Measurements from ENCODE around the gene POC1A.
"Not testable (repeated sequence)": the region's sequence is repeated elsewhere in the genome, so short reads cannot be mapped to it uniquely, and the experiment has no call there.

The POC1A gene

GRCh38 chr3:52044869-52045619 lies 109.2 kb downstream of the POC1A start:
- DNase-seq = no peak

GRCh38 chr3:52043750-52044149 lies 110.5 kb downstream of the POC1A start:
- DNase-seq = no peak

GRCh38 chr3:52043039-52043438 lies 111.2 kb downstream of the POC1A start:
- DNase-seq = not testable (repeated sequence)

- no peak for DNase-seq
Observed at GRCh38 chr3:52041118-52041731, 113.0 kb downstream of the POC1A start.

- DNase-seq = no peak
Observed at GRCh38 chr3:52040600-52040999, 113.6 kb downstream of the POC1A start.

GRCh38 chr3:52039846-52040245 lies 114.4 kb downstream of the POC1A start:
- no peak for DNase-seq

DNA sequence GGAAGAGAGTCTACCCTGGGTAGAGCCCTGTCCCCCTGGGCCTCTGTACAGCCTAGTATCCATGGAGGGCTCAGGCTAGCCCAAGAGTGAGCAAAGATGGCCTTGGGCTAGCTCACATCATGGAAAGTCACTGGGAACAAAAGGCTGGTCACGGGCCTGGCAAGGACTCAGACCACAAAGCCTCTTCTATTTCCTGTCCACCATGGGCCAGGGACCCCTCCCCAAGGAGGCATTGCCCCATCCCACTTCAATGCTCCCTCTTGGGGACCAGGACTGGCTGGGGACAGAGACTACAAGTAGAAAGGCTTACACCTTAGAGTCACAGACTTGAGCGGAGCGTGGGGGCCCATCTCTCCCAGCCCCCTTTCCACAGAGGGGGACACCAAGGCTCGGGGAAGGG lies 114.8 kb downstream of the POC1A start:
- DNase-seq = no peak

DNA sequence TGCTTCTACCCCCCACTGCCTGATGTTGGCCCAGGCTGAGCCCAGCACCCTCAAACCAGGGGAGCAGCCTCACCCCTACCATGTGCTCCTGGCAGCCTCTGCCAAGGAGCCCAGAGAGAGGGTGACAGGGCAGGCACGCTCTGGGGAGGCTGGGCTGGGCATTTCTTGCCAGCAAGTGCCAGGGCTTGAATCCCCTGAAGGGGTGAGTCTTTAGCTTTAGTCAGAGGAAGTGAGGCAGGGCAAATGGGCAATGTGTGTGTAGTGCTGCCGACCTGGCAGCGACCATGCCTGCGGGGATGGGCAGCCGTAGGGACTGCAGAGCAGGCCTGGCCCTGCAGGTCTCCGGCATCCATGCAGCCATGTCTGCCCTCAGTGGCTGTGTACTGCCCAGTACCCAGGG lies 116.0 kb downstream of the POC1A start:
- DNase-seq = no peak

DNA sequence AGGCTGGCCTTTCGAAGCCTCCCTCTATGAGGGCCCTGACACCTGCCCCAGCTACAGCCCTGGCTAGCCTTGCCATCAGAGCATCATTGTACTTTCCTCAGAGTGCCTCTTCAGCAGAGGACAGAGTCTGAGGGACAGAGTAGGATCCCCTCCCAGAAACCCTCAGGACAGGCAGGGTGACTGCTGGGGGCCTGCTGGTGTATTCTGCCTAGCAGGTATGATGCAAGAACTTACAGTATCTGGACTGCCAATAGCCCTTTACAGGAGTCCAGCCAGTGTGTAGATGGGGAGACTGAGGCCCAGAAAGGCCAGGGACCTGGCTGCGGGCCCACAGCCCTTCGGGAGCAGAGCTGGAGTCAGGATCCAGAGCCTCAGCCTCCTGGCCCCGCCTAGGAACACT lies 116.9 kb downstream of the POC1A start:
- DNase-seq = no peak

DNA sequence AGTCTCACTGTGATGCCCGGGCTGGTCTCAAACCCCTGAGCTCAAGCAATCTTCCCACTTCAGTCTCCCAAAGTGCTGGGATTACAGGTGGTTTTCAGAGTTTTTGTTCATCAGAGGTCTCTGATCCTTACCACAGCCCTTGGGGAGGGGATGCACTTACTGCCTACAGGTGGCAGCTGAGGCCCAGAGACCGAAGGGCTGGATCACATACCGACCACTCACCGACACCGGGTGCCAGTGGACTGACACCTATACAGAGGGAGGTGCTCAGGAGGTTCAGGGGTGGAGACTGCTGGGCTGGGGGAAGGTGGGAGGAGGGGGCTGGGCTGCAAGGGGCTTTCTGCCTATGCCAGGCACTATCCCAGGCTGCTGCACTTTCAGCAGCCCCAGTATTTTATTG lies 117.4 kb downstream of the POC1A start:
- peak; percentile 31 to 35 for DNase-seq

DNA sequence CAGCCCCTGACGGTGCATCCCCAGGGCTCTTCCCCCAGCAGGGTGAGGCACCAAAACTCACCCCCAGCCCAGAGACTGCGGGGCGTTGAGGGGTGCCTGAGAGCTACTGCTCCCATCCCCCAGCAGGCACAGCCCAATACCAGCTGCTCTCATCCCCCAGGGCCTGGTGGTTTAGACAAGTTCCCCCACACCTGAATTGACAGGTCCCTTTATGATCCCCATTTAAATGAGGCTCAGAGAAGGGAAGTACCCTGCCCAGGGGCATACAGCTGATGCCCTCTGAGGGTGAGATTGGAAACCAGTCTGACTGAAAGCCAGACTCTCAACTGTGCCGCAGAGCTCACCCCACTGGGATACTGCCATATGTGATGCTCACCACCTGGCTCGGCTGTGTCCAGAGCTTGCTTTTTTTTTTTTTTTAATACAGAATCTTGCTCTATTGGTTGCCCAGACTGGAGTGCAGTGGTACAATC lies 118.0 kb downstream of the POC1A start:
- no peak for DNase-seq

GRCh38 chr3:52034651-52035050 lies 119.6 kb downstream of the POC1A start:
- DNase-seq = no peak

DNA sequence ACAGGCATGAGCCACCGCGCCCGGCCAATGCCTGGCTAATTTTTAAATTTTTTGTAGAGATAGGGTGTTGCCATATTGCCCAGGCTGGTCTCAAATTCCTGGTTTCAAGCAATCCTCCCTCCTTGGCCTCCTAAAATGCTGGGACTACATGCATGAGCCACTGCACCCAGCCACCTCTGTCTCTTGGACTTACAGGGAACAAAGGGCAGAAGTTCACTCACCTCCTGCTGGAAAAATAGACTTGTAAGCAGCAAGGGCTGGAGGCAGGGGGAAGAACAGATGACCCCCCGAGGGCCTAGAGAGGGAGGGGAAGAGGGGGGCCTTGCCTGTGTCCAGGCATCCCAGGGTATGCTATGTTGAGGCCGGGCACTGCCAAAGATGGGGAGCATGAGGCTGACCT lies 120.0 kb downstream of the POC1A start:
- DNase-seq = no peak

DNA sequence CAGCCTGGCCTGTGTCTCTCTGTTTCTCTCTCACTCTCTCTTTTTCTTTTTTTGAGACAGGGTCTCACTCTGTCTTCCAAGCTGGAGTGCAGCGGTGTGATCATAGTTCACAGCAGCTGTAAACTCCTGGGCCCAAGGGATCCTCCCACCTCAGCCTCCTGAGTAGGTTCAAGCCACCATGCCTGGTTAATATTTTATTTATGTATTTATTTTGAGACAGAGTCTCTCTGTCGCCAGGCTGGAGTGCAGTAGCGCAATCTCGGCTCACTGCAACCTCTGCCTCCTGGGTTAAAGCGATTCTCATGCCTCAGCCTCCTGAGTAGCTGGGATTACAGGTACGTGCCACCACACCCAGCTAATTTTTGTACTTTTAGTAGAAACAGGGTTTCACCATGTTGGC lies 120.5 kb downstream of the POC1A start:
- DNase-seq = not testable (repeated sequence)

DNA sequence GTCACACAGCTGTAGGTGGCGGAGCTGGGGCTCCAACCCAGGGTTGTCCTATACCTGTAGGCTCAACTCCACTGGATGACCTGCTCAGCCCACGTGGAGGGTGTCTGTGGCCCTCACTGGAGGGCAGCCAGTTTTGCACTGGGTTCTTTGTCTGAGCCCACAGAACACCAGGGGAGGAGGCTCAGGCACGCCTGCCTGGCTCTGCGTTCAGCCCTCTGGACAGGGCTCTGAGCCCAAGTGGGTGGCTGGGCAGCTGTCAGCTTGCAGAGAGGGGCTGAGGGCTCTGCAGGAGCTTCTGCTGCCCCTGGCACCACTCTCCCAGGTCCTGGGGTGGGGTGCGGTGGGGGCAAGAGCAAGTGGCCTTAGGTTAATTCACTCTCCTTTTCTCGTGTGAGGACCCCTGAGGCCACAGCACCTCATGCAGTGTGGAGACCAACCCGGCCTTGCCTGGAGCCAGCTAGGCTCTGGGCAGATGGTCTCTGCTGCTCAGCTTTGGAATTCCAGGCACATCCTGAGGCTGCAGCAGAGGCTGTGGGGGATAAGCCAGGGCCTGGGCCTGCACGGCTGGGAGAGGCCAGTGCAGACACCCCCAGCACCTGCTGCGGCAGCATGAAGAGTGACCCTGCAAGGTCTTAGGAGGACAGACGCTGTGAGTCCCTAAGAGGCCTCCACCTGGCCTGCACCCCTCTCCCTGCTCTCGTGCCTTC lies 121.4 kb downstream of the POC1A start:
- no peak for DNase-seq

- no peak for DNase-seq
Observed at GRCh38 chr3:52031896-52032295, 122.3 kb downstream of the POC1A start.

DNA sequence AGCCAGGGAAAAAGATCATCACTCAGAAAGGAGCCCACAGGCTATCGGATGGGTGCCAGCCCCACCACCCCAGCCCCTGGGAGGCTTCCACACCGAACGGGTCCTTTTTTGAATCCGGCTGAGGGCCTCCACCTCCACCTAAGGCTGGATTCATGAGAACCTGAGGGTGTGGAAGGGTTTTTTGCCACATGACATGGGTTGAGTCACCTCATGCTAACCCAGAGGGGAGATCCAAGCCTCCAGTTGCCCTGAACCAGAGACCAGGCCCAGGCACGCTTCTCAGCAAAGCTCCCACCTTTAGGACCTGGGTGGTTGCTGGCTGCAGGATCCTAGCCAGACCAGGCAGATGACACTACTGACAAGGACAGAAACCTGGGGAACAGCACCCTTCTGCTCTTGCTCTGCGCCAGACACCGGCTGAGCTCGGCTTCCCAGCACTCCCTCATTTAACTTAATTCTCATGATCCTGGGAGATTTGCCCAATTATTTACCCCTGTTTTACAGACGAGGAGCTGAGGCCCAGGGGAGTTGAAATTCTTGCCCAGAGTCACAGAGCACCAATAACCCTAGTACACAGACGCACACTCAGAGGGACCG lies 123.4 kb downstream of the POC1A start:
- DNase-seq = no peak

- no peak for DNase-seq
Observed at GRCh38 chr3:52029535-52029934, 124.7 kb downstream of the POC1A start.

DNA sequence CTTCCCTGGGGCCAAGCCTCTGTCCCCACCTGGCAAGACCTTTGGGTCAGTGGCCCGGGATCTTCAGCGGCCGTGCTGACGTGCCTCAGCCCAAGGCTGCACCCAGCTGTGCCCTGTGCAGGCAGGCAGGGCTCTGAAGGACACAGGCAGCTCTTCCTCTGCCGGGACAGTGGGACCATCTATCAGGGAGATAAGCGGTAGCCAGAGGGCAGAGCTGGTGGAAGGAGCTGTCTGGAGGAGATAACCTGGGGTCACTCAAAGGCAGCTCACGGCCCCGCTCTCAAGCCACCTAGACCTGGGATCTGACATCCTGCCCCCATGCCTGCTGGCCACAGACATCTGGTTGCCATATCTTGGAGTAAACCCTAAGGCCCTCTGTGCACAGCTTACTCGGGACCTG lies 125.2 kb downstream of the POC1A start:
- DNase-seq = no peak

- no peak for DNase-seq
Observed at GRCh38 chr3:52028572-52028971, 125.7 kb downstream of the POC1A start.

DNA sequence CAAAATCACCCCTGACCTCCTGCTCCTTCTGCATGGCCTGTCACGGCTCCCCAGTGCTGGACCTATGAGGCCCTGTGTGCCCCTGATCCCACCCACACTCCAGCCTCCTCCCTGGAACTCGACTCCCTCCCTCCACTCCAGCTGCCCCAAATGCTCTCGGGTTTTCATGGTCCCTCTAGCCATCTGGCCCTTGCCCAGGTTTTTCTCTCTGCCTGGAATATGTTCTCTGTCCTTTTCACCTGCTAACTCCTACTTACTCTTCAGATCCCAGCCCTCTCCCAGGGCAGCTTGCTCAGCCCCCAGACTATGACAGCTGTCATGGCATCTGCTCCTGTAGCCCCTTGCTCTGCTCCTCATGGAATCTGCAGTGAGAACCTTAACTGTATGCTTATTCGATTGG lies 128.2 kb downstream of the POC1A start:
- no peak for DNase-seq

DNA sequence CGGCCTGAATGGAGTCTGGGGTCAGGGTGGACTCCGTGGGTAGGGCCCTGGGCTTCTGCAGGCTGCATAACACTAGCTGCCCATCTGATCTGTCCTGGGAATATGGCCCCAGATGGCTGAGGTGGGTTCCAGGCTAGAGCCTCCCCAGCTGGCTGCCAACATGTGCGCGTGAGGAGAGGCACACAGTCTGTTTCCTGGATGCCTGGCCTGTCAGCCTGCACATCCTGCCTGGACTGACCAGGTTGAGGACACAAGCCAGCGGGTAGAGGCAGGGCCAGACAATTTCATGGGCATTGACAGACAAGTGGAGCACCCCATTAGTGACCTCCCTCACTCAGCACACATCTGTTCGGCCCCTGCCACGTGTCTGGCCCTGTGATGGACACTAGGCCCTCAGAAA lies 128.8 kb downstream of the POC1A start:
- DNase-seq = no peak

Measured in CD4-positive, alpha-beta T cell treated with Interleukin-4 for 1 hour (primary cell).